HepG2 (cell line): ENCODE results near the gene SUSD3. TPM values are rescaled to one million over a fixed set of nuclear protein-coding genes. Genes with fewer than 3 reads are reported as not detected.

Experiments used
- CENPX ChIP-seq: sonication (generic); formaldehyde crosslinking; IDR thresholded peaks from 2 replicates; pipeline ENCODE4 v1.9.0; 2021; ENCODE audit warnings: mild to moderate bottlenecking, missing genetic modification reagents, moderate library complexity
- DMTF1 ChIP-seq: sonication (generic); formaldehyde crosslinking; IDR thresholded peaks from 2 replicates; pipeline ENCODE4 v1.4.0; 2020; ENCODE audit warnings: mild to moderate bottlenecking, missing genetic modification reagents
- ETS1 ChIP-seq: sonication (generic); formaldehyde crosslinking; IDR thresholded peaks from 2 replicates; pipeline ENCODE4 v1.4.0; 2020; ENCODE audit warnings: missing genetic modification reagents
- FOSL2 ChIP-seq: sonication (generic); formaldehyde crosslinking; IDR thresholded peaks from 2 replicates; pipeline ENCODE4 v1.4.0; 2020; ENCODE audit warnings: missing genetic modification reagents
- HNRNPH1 ChIP-seq: fragments of 200-400 bp; formaldehyde crosslinking; optimal IDR thresholded peaks from 2 replicates; pipeline ENCODE3; 2017; ENCODE audit warnings: mild to moderate bottlenecking, low read depth, low read length
- JDP2 ChIP-seq: sonication (generic); formaldehyde crosslinking; IDR thresholded peaks from 2 replicates; pipeline ENCODE4 v1.8.1; 2022; ENCODE audit warnings: missing genetic modification reagents, borderline replicate concordance
- STAT6 ChIP-seq: sonication (generic); formaldehyde crosslinking; IDR thresholded peaks from 2 replicates; pipeline ENCODE4 v1.4.0; 2020; ENCODE audit warnings: missing genetic modification reagents, mild to moderate bottlenecking, borderline replicate concordance
- TCF12 ChIP-seq, 2 experiments: fragments of 450-650 bp in 1 of 2; sonication (generic) in 1 of 2; formaldehyde crosslinking in 1 of 2; IDR thresholded peaks; 2 replicates each; pipeline versions ENCODE4 v1.6.1 to v1.8.0; 2017 to 2022; ENCODE audit warnings: antibody characterized with exemption in 1 of 2, mild to moderate bottlenecking in 1 of 2, missing genetic modification reagents in 1 of 2, moderate library complexity in 1 of 2
- ZBED4 ChIP-seq: sonication (generic); formaldehyde crosslinking; IDR thresholded peaks from 2 replicates; pipeline ENCODE4 v1.4.0; 2020; ENCODE audit warnings: missing genetic modification reagents, borderline replicate concordance
- ZKSCAN5 ChIP-seq: sonication (generic); formaldehyde crosslinking; IDR thresholded peaks from 2 replicates; pipeline ENCODE4 v1.5.1; 2020; ENCODE audit warnings: mild to moderate bottlenecking, missing genetic modification reagents
- ZNF34 ChIP-seq: sonication (generic); formaldehyde crosslinking; IDR thresholded peaks from 2 replicates; pipeline ENCODE4 v1.4.0; 2020; ENCODE audit warnings: mild to moderate bottlenecking, missing genetic modification reagents, borderline replicate concordance
- ZNF484 ChIP-seq: sonication (generic); formaldehyde crosslinking; IDR thresholded peaks from 2 replicates; pipeline ENCODE4 v1.5.1; 2020; ENCODE audit warnings: mild to moderate bottlenecking, low read depth, missing genetic modification reagents, borderline replicate concordance
- ZNF503 ChIP-seq: sonication (generic); formaldehyde crosslinking; IDR thresholded peaks from 2 replicates; pipeline ENCODE4 v1.4.0; 2020; ENCODE audit warnings: missing genetic modification reagents
- polyA plus RNA-seq, 8 experiments: library from polyadenylated mRNA; depleted of rRNA in 3 of 8; stranded (reverse) in 7 of 8; unstranded in 1 of 8; fragments of >200 nt; fragmentation: Illumina TruSeq in 4 of 8; extraction: Trizol in 4 of 8; gene quantifications; 2 replicates each; pipeline versions ENCODE4 v1.2.1 to v1.2.3, GENCODE V29; 2011 to 2016; ENCODE audit warnings: low read depth in 4 of 8, missing spikeins in 1 of 8, mixed read lengths in 1 of 8; ENCODE audit not compliant: insufficient read depth in 1 of 8
- total RNA-seq, 5 experiments: library from RNA; depleted of rRNA; stranded (reverse); fragments of >200 nt; fragmentation: Illumina TruSeq; extraction: Trizol; gene quantifications; 2 replicates each; pipeline ENCODE4 v1.2.3, GENCODE V29; 2016; ENCODE audit warnings: low read depth in 1 of 5

SUSD3 gene
- total and polyA plus RNA-seq, 2 of the 13 experiments (the other 11 are each of a cell fraction or from before 2014, with no cell fraction given), result 7.0 to 9.1 TPM

- TF ChIP-seq HNRNPH1, result no peak
- TF ChIP-seq CENPX (CRISPR knock-in tag), result no peak
- peak; percentile 12; the same call in 1 of the 2 replicates for TF ChIP-seq JDP2 (CRISPR knock-in tag)
- no peak for TF ChIP-seq ZNF503 (CRISPR knock-in tag)
- no peak for TF ChIP-seq ZNF34 (CRISPR knock-in tag)
- TF ChIP-seq FOSL2, result no peak
- TF ChIP-seq DMTF1 (CRISPR knock-in tag), result no peak
- TF ChIP-seq ETS1, result no peak
- TF ChIP-seq ZNF484 (CRISPR knock-in tag), result no peak; the same call in 1 of the 2 replicates
- TF ChIP-seq ZBED4, result peak; percentile 70; the same call in 1 of the 2 replicates
- TF ChIP-seq TCF12 (IDR thresholded peaks at IDR 0.05), result no peak
- TF ChIP-seq TCF12 (CRISPR knock-in tag; IDR thresholded peaks at IDR 0.05), result no peak; the same call in 1 of the 2 replicates
- 0 out of 2 replicates have a peak, but pooled peaks have one; percentile 19 for TF ChIP-seq ZKSCAN5
- TF ChIP-seq STAT6 (CRISPR knock-in tag), result no peak
Measured at GRCh38 chr9:93134015-93134739, 75.7 kb downstream of the SUSD3 start, which contains the start of gene NINJ1 (continued).
